A549 (cell line): ENCODE data around the gene ANK3. TPM values are rescaled to one million over a fixed set of nuclear protein-coding genes. Genes with fewer than 3 reads are reported as not detected.

Experiments
- ATAC-seq, 2 experiments: fragments of 200-7000 bp in 1 of 2; fragments of >200 bp in 1 of 2; cut with Nextera tagmentation in 1 of 2; cut with Tn5 transposase in 1 of 2; 3 replicates each; pipeline versions ENCODE4 v1.8.0 to v1.9.1; 2018 to 2020; ENCODE audit warnings: mild to moderate bottlenecking in 1 of 2, moderate library complexity in 1 of 2
- CTCF ChIA-PET: fragments of 300-600 bp; sonication (Branson Sonifier 250); formaldehyde crosslinking; extraction: SDS; loops from one replicate; lab custom pipeline; 2021; ENCODE audit warnings: antibody characterized with exemption, inconsistent platforms; lab: Yijun Ruan, JAX
- POLR2A ChIA-PET: fragments of 350-600 bp; formaldehyde crosslinking; extraction: SDS; loops from one replicate; lab custom pipeline; 2021; ENCODE audit warnings: antibody characterized with exemption, inconsistent platforms; lab: Yijun Ruan, JAX
- DNase-seq, 2 experiments: peaks; one replicate each; pipeline versions ENCODE4 v3.0.0 to v3.0.0-alpha.2; 2011 to 2016; ENCODE audit warnings: low read depth in 1 of 2, low spot score in 1 of 2
- FAIRE-seq: peaks from 2 replicates; lab custom pipeline; 2011; peaks lifted over from hg19 to GRCh38; lab: Jason Lieb, UNC
- H3K27ac ChIP-seq, 2 experiments: fragments of >200 bp; sonication (Bioruptor Twin); formaldehyde crosslinking; 3 replicates each; pipeline ENCODE4 v1.5.1; 2016 to 2017
- H3K4me1 ChIP-seq: fragments of >200 bp; sonication (Bioruptor Twin); formaldehyde crosslinking; 3 replicates; pipeline ENCODE4 v1.6.1; 2016
- H3K4me2 ChIP-seq: fragments of >200 bp; sonication (Bioruptor Twin); formaldehyde crosslinking; 3 replicates; pipeline ENCODE4 v1.6.1; 2016
- H3K4me3 ChIP-seq: fragments of >200 bp; sonication (Bioruptor Twin); formaldehyde crosslinking; 3 replicates; pipeline ENCODE4 v1.5.1; 2016
- H3K9me3 ChIP-seq: fragments of >200 bp; sonication (Bioruptor Twin); formaldehyde crosslinking; 3 replicates; pipeline ENCODE4 v1.6.1; 2016
- ATOH8 ChIP-seq: fragments of 250-450 bp; sonication (Bioruptor Pico); IDR thresholded peaks from 2 replicates; pipeline ENCODE4 v1.5.0; 2020; ENCODE audit warnings: low read depth, mild to moderate bottlenecking, moderate library complexity
- BHLHE40 ChIP-seq: IDR thresholded peaks from 2 replicates; pipeline ENCODE4 v1.6.1; 2012; ENCODE audit warnings: low read depth, low read length, inconsistent platforms
- CBX2 ChIP-seq: fragments of 200-600 bp; sonication (generic); IDR thresholded peaks from 2 replicates; pipeline ENCODE4 v1.6.1; 2016; ENCODE audit warnings: low read depth, mild to moderate bottlenecking, borderline replicate concordance
- CEBPB ChIP-seq, 2 experiments: fragments of >200 bp in 1 of 2; sonication (Bioruptor Twin) in 1 of 2; formaldehyde crosslinking in 1 of 2; IDR thresholded peaks; 2 replicates each; pipeline ENCODE4 v1.6.1; 2012 to 2016
- CTCF ChIP-seq: fragments of >200 bp; sonication (Bioruptor Twin); formaldehyde crosslinking; IDR thresholded peaks from 3 replicates; pipeline ENCODE4 v1.5.1; 2016
- EP300 ChIP-seq, 2 experiments: fragments of >200 bp; sonication (Bioruptor Twin); formaldehyde crosslinking; IDR thresholded peaks; 2 replicates in 1 of 2; 3 replicates in 1 of 2; pipeline ENCODE4 v1.6.1; 2016 to 2017
- HMGXB4 ChIP-seq: fragments of 250-450 bp; sonication (Bioruptor Pico); IDR thresholded peaks from 2 replicates; pipeline ENCODE4 v1.5.0; 2021; ENCODE audit warnings: mild to moderate bottlenecking, moderate library complexity, borderline replicate concordance
- HOXB13 ChIP-seq: fragments of 250-450 bp; sonication (Bioruptor Pico); IDR thresholded peaks from 2 replicates; pipeline ENCODE4 v1.5.0; 2020; ENCODE audit warnings: low read depth, mild to moderate bottlenecking, moderate library complexity
- KDM1A ChIP-seq: fragments of 200-600 bp; sonication (generic); IDR thresholded peaks from 2 replicates; pipeline ENCODE4 v1.6.1; 2016; ENCODE audit warnings: low read depth, mild to moderate bottlenecking
- MAZ ChIP-seq: fragments of 150-350 bp; IDR thresholded peaks from 2 replicates; pipeline ENCODE4 v1.6.1; 2014; ENCODE audit warnings: antibody characterized with exemption, low read depth, low read length, borderline replicate concordance
- NPAS2 ChIP-seq: fragments of 250-450 bp; sonication (Bioruptor Pico); IDR thresholded peaks from 2 replicates; pipeline ENCODE4 v1.8.0; 2022; ENCODE audit warnings: mild to moderate bottlenecking, moderate library complexity, borderline replicate concordance
- NR3C1 ChIP-seq: fragments of >200 bp; sonication (Bioruptor Twin); formaldehyde crosslinking; IDR thresholded peaks from 3 replicates; pipeline ENCODE4 v1.6.1; 2017
- POLR2A ChIP-seq: IDR thresholded peaks from 2 replicates; pipeline ENCODE4 v1.6.1; 2012; ENCODE audit warnings: mild to moderate bottlenecking, low read length
- RCOR1 ChIP-seq: fragments of 150-350 bp; IDR thresholded peaks from 2 replicates; pipeline ENCODE4 v1.6.1; 2014; ENCODE audit warnings: antibody characterized with exemption, low read length, low read depth
- TFCP2L1 ChIP-seq: fragments of 250-450 bp; sonication (Bioruptor Pico); IDR thresholded peaks from 2 replicates; pipeline ENCODE4 v1.5.0; 2021; ENCODE audit warnings: mild to moderate bottlenecking
- ZC3H11A ChIP-seq: fragments of 450-650 bp; IDR thresholded peaks from 2 replicates; pipeline ENCODE4 v1.6.1; 2014; ENCODE audit warnings: antibody characterized with exemption, mild to moderate bottlenecking
- ZFP36 ChIP-seq: fragments of 450-650 bp; IDR thresholded peaks from 2 replicates; pipeline ENCODE4 v1.6.1; 2014; ENCODE audit warnings: borderline replicate concordance; ENCODE audit not compliant: partially characterized antibody
- ZNF302 ChIP-seq: fragments of 250-450 bp; sonication (Bioruptor Pico); IDR thresholded peaks from 2 replicates; pipeline ENCODE4 v1.9.0; 2021; ENCODE audit warnings: inconsistent platforms, mild to moderate bottlenecking, moderate library complexity
- WGBS: methylation state at CpG from one replicate; pipeline ENCODE4 v1.1.6; 2017; ENCODE audit errors: missing lambda C conversion rate; 5-methylcytosine and 5-hydroxymethylcytosine counted together
- polyA plus RNA-seq, 4 experiments: library from polyadenylated mRNA; depleted of rRNA in 3 of 4; stranded (reverse); fragments of >200 nt; fragmentation: RNase III in 1 of 4; extraction: RNeasy Plus Mini Kit Qiagen cat#74134 plus additional on column Dnase treatment in 1 of 4; gene quantifications; 2 replicates in 3 of 4; 3 replicates in 1 of 4; pipeline ENCODE4 v1.2.3, GENCODE V29; 2011 to 2017
- TF ChIP-seq, protein P1 (sequence below): fragments of 450-650 bp; IDR thresholded peaks from 2 replicates; pipeline ENCODE4 v1.6.1; 2014; ENCODE audit warnings: antibody characterized with exemption

The ANK3 gene
- polyA plus RNA-seq, 2 of the 4 experiments (the other 2 are of a cell fraction) = 0.56 to 5.4 TPM

DNA sequence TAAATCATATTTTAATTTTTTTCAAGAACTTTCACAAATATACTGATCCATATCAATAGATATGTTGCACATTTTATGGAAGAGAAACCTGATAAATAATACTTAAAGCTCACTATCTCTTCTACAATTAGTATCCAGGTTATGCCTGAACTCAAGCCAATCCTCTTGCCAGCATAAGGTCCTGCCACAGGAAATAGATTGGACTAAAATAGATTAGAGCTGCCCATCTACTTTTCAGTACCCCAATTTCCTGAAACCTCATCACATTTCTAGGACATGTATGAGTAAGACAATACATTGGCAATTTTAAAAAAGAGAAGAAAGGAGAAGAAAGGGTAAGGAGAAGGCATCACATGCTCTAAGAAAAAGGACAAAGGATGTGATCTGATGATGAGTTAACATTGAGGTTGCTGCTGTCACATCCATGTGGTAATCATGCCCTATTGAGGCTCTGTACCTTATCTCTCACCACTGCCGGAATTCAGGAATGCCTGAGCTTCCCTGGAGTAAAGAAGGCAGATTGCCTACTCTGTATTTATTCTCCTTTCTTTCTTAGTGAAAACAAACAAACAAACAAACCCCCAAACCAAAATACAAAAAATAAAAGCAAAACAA lies 199.7 kb downstream of the ANK3 start:
- TF ChIP-seq BHLHE40 = no peak
- no peak for TF ChIP-seq POLR2A
- no peak for TF ChIP-seq HMGXB4 (CRISPR knock-in tag)
- TF ChIP-seq EP300 (IDR thresholded peaks at IDR 0.05) = no peak
- TF ChIP-seq MAZ = no peak
- no peak for TF ChIP-seq ZFP36
- no peak for TF ChIP-seq NR3C1
- no peak for TF ChIP-seq CBX2
- no peak for TF ChIP-seq ZNF302
- TF ChIP-seq HOXB13 (CRISPR knock-in tag) = no peak
- no peak for TF ChIP-seq NPAS2
- no peak for TF ChIP-seq ATOH8
- no peak for ATAC-seq
- Histone ChIP-seq H3K4me1 (peaks cover 27% of the 10 kb centered on the region), H3K4me2 (no peak overlapping the region), H3K9me3 (peaks cover 12% of the 10 kb centered on the region; the same call in 2 of the 3 replicates), H3K4me3 (no peak overlapping the region), H3K27ac (no peak overlapping the region)
- FAIRE-seq = no peak
- 93% methylated on average over 1 of the region's 1 CpG for WGBS
- POLR2A ChIA-PET = no interaction called here
- CTCF ChIA-PET = interaction anchor here (1.1 to 2.8 kb wide), 3 partner anchors 10 to 75 kb away, joined by 3 to 19 read pairs (median 3); no protein-coding TSS in a partner anchor
- no peak for DNase-seq

- WGBS = 82% methylated on average over 1 of the region's 1 CpG
- H3K9me3 ChIP-seq = peaks cover 12% of the 10 kb centered on the region; the same call in 2 of the 3 replicates
- CTCF ChIA-PET = interaction anchor here (0.9 to 2.8 kb wide), 5 partner anchors 10 to 458 kb away, joined by 3 to 19 read pairs (median 3); no protein-coding TSS in a partner anchor
- POLR2A ChIA-PET = no interaction called here
- H3K4me1 ChIP-seq = peaks cover 27% of the 10 kb centered on the region
- no peak overlapping the region for H3K4me2 ChIP-seq
- no peak for DNase-seq
- TF ChIP-seq CTCF = no peak
- TF ChIP-seq, protein P1, sequence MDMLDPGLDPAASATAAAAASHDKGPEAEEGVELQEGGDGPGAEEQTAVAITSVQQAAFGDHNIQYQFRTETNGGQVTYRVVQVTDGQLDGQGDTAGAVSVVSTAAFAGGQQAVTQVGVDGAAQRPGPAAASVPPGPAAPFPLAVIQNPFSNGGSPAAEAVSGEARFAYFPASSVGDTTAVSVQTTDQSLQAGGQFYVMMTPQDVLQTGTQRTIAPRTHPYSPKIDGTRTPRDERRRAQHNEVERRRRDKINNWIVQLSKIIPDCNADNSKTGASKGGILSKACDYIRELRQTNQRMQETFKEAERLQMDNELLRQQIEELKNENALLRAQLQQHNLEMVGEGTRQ = no peak
- TF ChIP-seq CEBPB (IDR thresholded peaks at IDR 0.05) = no peak
- no peak for TF ChIP-seq MAZ
- no peak for TF ChIP-seq RCOR1
- TF ChIP-seq EP300 (IDR thresholded peaks at IDR 0.05) = no peak
- TF ChIP-seq NPAS2 = no peak
- TF ChIP-seq TFCP2L1 = no peak
- no peak for TF ChIP-seq ZC3H11A
- TF ChIP-seq KDM1A = no peak
- no peak for ATAC-seq
- H3K27ac ChIP-seq = no peak overlapping the region
- no peak for FAIRE-seq
- no peak overlapping the region for H3K4me3 ChIP-seq
Measured at GRCh38 chr10:60188548-60188947, 201.1 kb downstream of the ANK3 start.
